H1 (cell line): ENCODE results near the gene PRTN3. TPM values are rescaled to one million over a fixed set of nuclear protein-coding genes. Genes with fewer than 3 reads are reported as not detected.

Experiments
- CTCF ChIA-PET: fragments of 300-600 bp; sonication (Branson Sonifier 250); formaldehyde crosslinking; loops from one replicate; lab custom pipeline; 2021; ENCODE audit not compliant: partially characterized antibody; lab: Charles Lee
- POLR2A ChIA-PET: fragments of 300-600 bp; sonication (Branson Sonifier 250); formaldehyde crosslinking; loops from one replicate; lab custom pipeline; 2021; ENCODE audit warnings: inconsistent platforms; ENCODE audit not compliant: partially characterized antibody; lab: Charles Lee
- DNase-seq, 2 experiments: peaks; one replicate each; pipeline versions ENCODE4 v3.0.0 to v3.0.0-alpha.2; 2010 to 2022; ENCODE audit warnings: low spot score in 2 of 2, low read depth in 1 of 2, mixed read lengths in 1 of 2
- FAIRE-seq: peaks from 2 replicates; lab custom pipeline; 2011; peaks lifted over from hg19 to GRCh38; lab: Jason Lieb, UNC
- H2AFZ ChIP-seq: 2 replicates; pipeline ENCODE4 v1.8.1; 2012; ENCODE audit warnings: low read length, inconsistent platforms
- H2AK5ac ChIP-seq: 2 replicates; pipeline ENCODE4 v1.6.1; 2013; ENCODE audit warnings: low read depth, low read length
- H2BK120ac ChIP-seq: replicated peaks from 2 replicates; pipeline ENCODE3; 2013; ENCODE audit warnings: low read depth, low read length, inconsistent platforms
- H2BK12ac ChIP-seq: 2 replicates; pipeline ENCODE4 v1.6.1; 2013; ENCODE audit warnings: low read depth, low read length
- H2BK15ac ChIP-seq: 2 replicates; pipeline ENCODE4 v1.6.1; 2013; ENCODE audit warnings: low read length
- H2BK20ac ChIP-seq: 2 replicates; pipeline ENCODE4 v1.6.1; 2013; ENCODE audit warnings: low read length
- H2BK5ac ChIP-seq: 2 replicates; pipeline ENCODE4 v1.6.1; 2013; ENCODE audit warnings: low read depth, low read length
- H3K14ac ChIP-seq: 2 replicates; pipeline ENCODE4 v1.6.1; 2013; ENCODE audit warnings: inconsistent platforms; ENCODE audit not compliant: insufficient read length
- H3K18ac ChIP-seq: 2 replicates; pipeline ENCODE4 v1.6.1; 2013; ENCODE audit warnings: low read length; ENCODE audit errors: extremely low read depth
- H3K23ac ChIP-seq: 2 replicates; pipeline ENCODE4 v1.6.1; 2013; ENCODE audit warnings: inconsistent platforms; ENCODE audit not compliant: insufficient read length
- H3K23me2 ChIP-seq: 2 replicates; pipeline ENCODE4 v1.6.1; 2013; ENCODE audit warnings: low read depth, low read length
- H3K27ac ChIP-seq: 2 replicates; pipeline ENCODE4 v1.6.1; 2011; ENCODE audit warnings: low read depth, low read length, inconsistent platforms
- H3K27me3 ChIP-seq, 4 experiments: replicated peaks in 1 of 4; 1 replicate in 1 of 4; 2 replicates in 3 of 4; pipeline versions ENCODE4 v1.6.1 to v1.8.1; 2011 to 2013; ENCODE audit warnings: low read length in 3 of 4, mild to moderate bottlenecking in 3 of 4, inconsistent platforms in 2 of 4, mixed read lengths in 2 of 4, moderate library complexity in 1 of 4; ENCODE audit not compliant: control insufficient read depth in 3 of 4, insufficient read depth in 3 of 4; ENCODE audit errors: extremely low read depth in 1 of 4
- H3K36me3 ChIP-seq, 4 experiments: 2 replicates each; pipeline versions ENCODE4 v1.6.1 to v1.8.1; 2011 to 2013; ENCODE audit warnings: mild to moderate bottlenecking in 4 of 4, low read length in 3 of 4, moderate library complexity in 2 of 4, control low read depth in 1 of 4, inconsistent platforms in 1 of 4; ENCODE audit not compliant: insufficient read depth in 4 of 4, control insufficient read depth in 2 of 4
- H3K4ac ChIP-seq: replicated peaks from 2 replicates; pipeline ENCODE3; 2013; ENCODE audit warnings: low read length, low read depth, mixed read lengths, inconsistent platforms; ENCODE audit not compliant: insufficient read length
- H3K4me1 ChIP-seq, 4 experiments: replicated peaks in 1 of 4; 1 replicate in 1 of 4; 2 replicates in 3 of 4; pipeline versions ENCODE4 v1.6.1 to v1.8.1; 2011 to 2013; ENCODE audit warnings: low read length in 3 of 4, inconsistent platforms in 2 of 4, mixed read lengths in 1 of 4; ENCODE audit not compliant: insufficient read depth in 4 of 4, control insufficient read depth in 3 of 4
- H3K4me2 ChIP-seq, 2 experiments: 2 replicates each; pipeline versions ENCODE4 v1.6.1 to v1.8.1; 2011 to 2013; ENCODE audit warnings: low read depth in 2 of 2, low read length in 2 of 2, control low read depth in 1 of 2, inconsistent platforms in 1 of 2, mild to moderate bottlenecking in 1 of 2; ENCODE audit not compliant: insufficient read depth in 1 of 2
- H3K4me3 ChIP-seq, 4 experiments: fragments of 200-600, 300-600 bp in 1 of 4; sonication (generic), shearing (Covaris generic), sonication (Bioruptor Twin) in 1 of 4; 2 replicates each; pipeline versions ENCODE4 v1.5.1 to v1.8.1; 2011 to 2016; ENCODE audit warnings: low read length in 4 of 4, low read depth in 3 of 4, control low read depth in 2 of 4, inconsistent platforms in 2 of 4, mild to moderate bottlenecking in 2 of 4, mixed read lengths in 1 of 4, moderate library complexity in 1 of 4; ENCODE audit not compliant: insufficient read depth in 2 of 4; ENCODE audit errors: extremely low read depth in 1 of 4
- H3K56ac ChIP-seq: replicated peaks from 2 replicates; pipeline ENCODE3; 2013; ENCODE audit warnings: low read depth, mild to moderate bottlenecking, mixed read lengths, low read length, inconsistent platforms; ENCODE audit not compliant: insufficient read length
- H3K79me1 ChIP-seq: 2 replicates; pipeline ENCODE4 v1.6.1; 2013; ENCODE audit warnings: low read depth, low read length, control low read depth
- H3K79me2 ChIP-seq, 2 experiments: 2 replicates each; pipeline versions ENCODE4 v1.6.1 to v1.8.1; 2012 to 2013; ENCODE audit warnings: low read length in 2 of 2, mild to moderate bottlenecking in 2 of 2, inconsistent platforms in 1 of 2; ENCODE audit not compliant: insufficient read depth in 2 of 2, control insufficient read depth in 1 of 2
- H3K9ac ChIP-seq, 4 experiments: replicated peaks in 1 of 4; 1 replicate in 1 of 4; 2 replicates in 3 of 4; pipeline versions ENCODE4 v1.6.1 to v1.8.1; 2011 to 2013; ENCODE audit warnings: low read depth in 3 of 4, low read length in 3 of 4, control low read depth in 2 of 4, mild to moderate bottlenecking in 2 of 4, moderate library complexity in 2 of 4, inconsistent platforms in 1 of 4; ENCODE audit errors: extremely low read depth in 1 of 4
- H3K9me3 ChIP-seq, 2 experiments: 2 replicates each; pipeline versions ENCODE4 v1.6.1 to v1.8.1; 2012 to 2013; ENCODE audit warnings: mild to moderate bottlenecking in 2 of 2, moderate library complexity in 2 of 2, control low read depth in 1 of 2, inconsistent platforms in 1 of 2, low read depth in 1 of 2, low read length in 1 of 2, mixed read lengths in 1 of 2; ENCODE audit not compliant: insufficient read depth in 2 of 2
- H4K20me1 ChIP-seq, 2 experiments: replicated peaks in 1 of 2; 2 replicates each; pipeline versions ENCODE3 to v1.8.1; 2011 to 2013; ENCODE audit warnings: inconsistent platforms in 2 of 2, low read length in 2 of 2, mild to moderate bottlenecking in 1 of 2; ENCODE audit not compliant: insufficient read depth in 2 of 2, control insufficient read depth in 1 of 2
- H4K5ac ChIP-seq: 2 replicates; pipeline ENCODE4 v1.6.1; 2013; ENCODE audit warnings: low read length, low read depth, mixed read lengths, inconsistent platforms; ENCODE audit not compliant: insufficient read length
- H4K8ac ChIP-seq: 2 replicates; pipeline ENCODE4 v1.8.0; 2013; ENCODE audit warnings: mild to moderate bottlenecking, moderate library complexity, low read length, inconsistent platforms; ENCODE audit not compliant: insufficient read depth; ENCODE audit errors: extremely low read depth
- H4K91ac ChIP-seq: replicated peaks from 2 replicates; pipeline ENCODE3; 2013; ENCODE audit warnings: low read length, mixed read lengths, inconsistent platforms; ENCODE audit not compliant: insufficient read length
- HDAC6 ChIP-seq: IDR thresholded peaks from one replicate; pipeline ENCODE4 v1.7.1; 2012; ENCODE audit warnings: low read depth, mild to moderate bottlenecking, inconsistent platforms, low read length, moderate library complexity
- POLR2AphosphoS5 ChIP-seq: IDR thresholded peaks from 2 replicates; pipeline ENCODE4 v1.6.1; 2011; ENCODE audit warnings: low read depth, low read length
- RAD21 ChIP-seq, 2 experiments: IDR thresholded peaks in 1 of 2; conservative IDR thresholded peaks in 1 of 2; 2 replicates each; pipeline ENCODE4 v1.6.1; 2011; ENCODE audit warnings: low read depth in 2 of 2, low read length in 2 of 2, improper control_type of control experiment in 1 of 2, inconsistent platforms in 1 of 2, mild to moderate bottlenecking in 1 of 2, moderate library complexity in 1 of 2
- RBBP5 ChIP-seq: IDR thresholded peaks from 2 replicates; pipeline ENCODE4 v1.7.1; 2012; ENCODE audit warnings: low read depth, mild to moderate bottlenecking, inconsistent platforms, low read length, moderate library complexity, borderline replicate concordance
- SP1 ChIP-seq: IDR thresholded peaks from 2 replicates; pipeline ENCODE4 v1.6.1; 2011; ENCODE audit warnings: low read depth, low read length
- ZNF274 ChIP-seq: IDR thresholded peaks from 2 replicates; pipeline ENCODE4 v1.7.0; 2012; ENCODE audit warnings: low read length, borderline replicate concordance; ENCODE audit errors: extremely low read depth
- WGBS, 2 experiments: shearing (Covaris generic) in 1 of 2; methylation state at CpG; one replicate each; pipeline versions ENCODE4 v1.1.6 to v1.1.7; 2013 to 2015; ENCODE audit warnings: low lambda C conversion rate in 2 of 2, mixed read lengths in 2 of 2, inconsistent platforms in 1 of 2, low coverage in 1 of 2, missing lambda C conversion rate in 1 of 2; ENCODE audit not compliant: insufficient replicate concordance in 2 of 2, insufficient coverage in 1 of 2, insufficient read length in 1 of 2; ENCODE audit errors: extremely low coverage in 1 of 2, missing lambda C conversion rate in 1 of 2; 5-methylcytosine and 5-hydroxymethylcytosine counted together
- polyA plus RNA-seq, 7 experiments: library from polyadenylated mRNA; depleted of rRNA in 3 of 7; stranded (reverse) in 5 of 7; unstranded in 2 of 7; fragments of >200 nt in 5 of 7; fragments of 200-250 nt in 2 of 7; gene quantifications; 1 replicate in 5 of 7; 2 replicates in 1 of 7; 4 replicates in 1 of 7; pipeline versions ENCODE4 v1.2.1 to v1.2.3, GENCODE V29; 2011 to 2013; ENCODE audit warnings: missing spikeins in 2 of 7, mixed read lengths in 2 of 7
- total RNA-seq: library from RNA; stranded (reverse); fragmentation: NEBNext Ultra II Directional; extraction: Animal tissue kit (Norgen Biotek cat#: 25700); gene quantifications from 2 replicates; pipeline ENCODE4 v1.2.1, GENCODE V29; 2021
- TF ChIP-seq, protein P1 (sequence below), 3 experiments: IDR thresholded peaks; 1 replicate in 2 of 3; 2 replicates in 1 of 3; pipeline versions ENCODE4 v1.5.1 to v1.6.1; 2011; ENCODE audit warnings: low read length in 3 of 3, mild to moderate bottlenecking in 3 of 3, inconsistent platforms in 2 of 3, low read depth in 1 of 3, moderate library complexity in 1 of 3; ENCODE audit not compliant: insufficient read depth in 1 of 3; ENCODE audit errors: control extremely low read depth in 1 of 3

PRTN3 gene
- total and polyA plus RNA-seq, 2 of the 8 experiments (the other 6 are each of a cell fraction or from before 2014, with no cell fraction given): 0.39 to 2.1 TPM

GRCh38 chr19:875265-875879 lies 34.6 kb downstream of the PRTN3 start:
- FAIRE-seq: no peak
- no peak overlapping the region for H3K4me2 ChIP-seq
- no peak overlapping the region for H3K27ac ChIP-seq
- H3K56ac ChIP-seq: no peak overlapping the region
- H2BK20ac ChIP-seq: no peak overlapping the region
- H3K9ac ChIP-seq: no peak overlapping the region
- H2BK5ac ChIP-seq: no peak overlapping the region
- H3K79me1 ChIP-seq: peaks cover 2% of the 10 kb centered on the region; the same call in 1 of the 2 replicates
- H2BK12ac ChIP-seq: no peak overlapping the region
- TF ChIP-seq POLR2AphosphoS5 (no peak), HDAC6 (no peak), RAD21 (IDR thresholded peaks at IDR 0.05 in 1 of 2, conservative IDR thresholded peaks at IDR 0.05 in 1 of 2; ENCODE audit: low read depth in 2 of 2, low read length in 2 of 2) (peak in 1 of 2 experiments; percentile 16; a peak in 1 of 4 replicates), SP1 (no peak), RBBP5 (no peak), ZNF274 (no peak)
- TF ChIP-seq, protein P1, sequence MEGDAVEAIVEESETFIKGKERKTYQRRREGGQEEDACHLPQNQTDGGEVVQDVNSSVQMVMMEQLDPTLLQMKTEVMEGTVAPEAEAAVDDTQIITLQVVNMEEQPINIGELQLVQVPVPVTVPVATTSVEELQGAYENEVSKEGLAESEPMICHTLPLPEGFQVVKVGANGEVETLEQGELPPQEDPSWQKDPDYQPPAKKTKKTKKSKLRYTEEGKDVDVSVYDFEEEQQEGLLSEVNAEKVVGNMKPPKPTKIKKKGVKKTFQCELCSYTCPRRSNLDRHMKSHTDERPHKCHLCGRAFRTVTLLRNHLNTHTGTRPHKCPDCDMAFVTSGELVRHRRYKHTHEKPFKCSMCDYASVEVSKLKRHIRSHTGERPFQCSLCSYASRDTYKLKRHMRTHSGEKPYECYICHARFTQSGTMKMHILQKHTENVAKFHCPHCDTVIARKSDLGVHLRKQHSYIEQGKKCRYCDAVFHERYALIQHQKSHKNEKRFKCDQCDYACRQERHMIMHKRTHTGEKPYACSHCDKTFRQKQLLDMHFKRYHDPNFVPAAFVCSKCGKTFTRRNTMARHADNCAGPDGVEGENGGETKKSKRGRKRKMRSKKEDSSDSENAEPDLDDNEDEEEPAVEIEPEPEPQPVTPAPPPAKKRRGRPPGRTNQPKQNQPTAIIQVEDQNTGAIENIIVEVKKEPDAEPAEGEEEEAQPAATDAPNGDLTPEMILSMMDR (IDR thresholded peaks at IDR 0.05; ENCODE audit: control extremely low read depth in 1 of 3, insufficient read depth in 1 of 3, low read depth in 1 of 3, low read length in 3 of 3): peak; percentile 27 to 51 (median 29)
- POLR2A ChIA-PET: interaction anchor here (0.6 to 11.5 kb wide), 4 partner anchors 12 to 73 kb away, joined by 3 to 82 read pairs (median 5); partner anchors contain the start of genes MED16 and RNU6-9
- WGBS, 2 experiments: 96% methylated on average over 28 of the region's 28 CpGs; no CpG with 5 or more reads in 1 of the 2 experiments
- peaks cover 0 to 3% of the 10 kb centered on the region in 2 experiments; a peak in 1 of 4 replicates for H3K9me3 ChIP-seq
- CTCF ChIA-PET: interaction anchor here (0.7 to 3.1 kb wide), 17 partner anchors 9 to 205 kb away, joined by 3 to 16 read pairs (median 4); partner anchors contain the start of genes MED16 and RNU6-9
- H4K20me1 ChIP-seq: peaks cover 0 to 5% of the 10 kb centered on the region in 2 experiments
- H2AFZ ChIP-seq: no peak overlapping the region
- no peak overlapping the region for H3K23ac ChIP-seq
- H4K8ac ChIP-seq: no peak overlapping the region
- no peak overlapping the region for H3K14ac ChIP-seq
- no peaks in the 10 kb centered on the region for H3K79me2 ChIP-seq
- DNase-seq: no peak
- H3K23me2 ChIP-seq: no peaks in the 10 kb centered on the region
- no peak overlapping the region for H2BK15ac ChIP-seq
- no peak overlapping the region for H3K4me3 ChIP-seq
- no peak overlapping the region for H3K18ac ChIP-seq
- H3K27me3 ChIP-seq: no peaks in the 10 kb centered on the region
- peaks cover 0 to 10% (median 4%) of the 10 kb centered on the region in 4 experiments; a peak in 5 of 7 replicates for H3K4me1 ChIP-seq
- no peak overlapping the region for H3K4ac ChIP-seq
- H2BK120ac ChIP-seq: no peak overlapping the region
- no peak overlapping the region for H4K91ac ChIP-seq
- H4K5ac ChIP-seq: no peak overlapping the region
- H3K36me3 ChIP-seq: peaks cover 0 to 10% (median 0%) of the 10 kb centered on the region in 4 experiments; a peak in 3 of 8 replicates
- H2AK5ac ChIP-seq: no peak overlapping the region
